HG03139 (cell line): Measurements from ENCODE around the gene HDLBP.

Source experiments
- ATAC-seq: cut with Tn5 transposase; IDR thresholded peaks from one replicate; pipeline ENCODE4 v1.9.1; 2021; ENCODE audit not compliant: unreplicated experiment

Gene HDLBP

GRCh38 chr2:241254904-241255351, 60.5 kb downstream of the HDLBP start:
- ATAC-seq: no peak

DNA sequence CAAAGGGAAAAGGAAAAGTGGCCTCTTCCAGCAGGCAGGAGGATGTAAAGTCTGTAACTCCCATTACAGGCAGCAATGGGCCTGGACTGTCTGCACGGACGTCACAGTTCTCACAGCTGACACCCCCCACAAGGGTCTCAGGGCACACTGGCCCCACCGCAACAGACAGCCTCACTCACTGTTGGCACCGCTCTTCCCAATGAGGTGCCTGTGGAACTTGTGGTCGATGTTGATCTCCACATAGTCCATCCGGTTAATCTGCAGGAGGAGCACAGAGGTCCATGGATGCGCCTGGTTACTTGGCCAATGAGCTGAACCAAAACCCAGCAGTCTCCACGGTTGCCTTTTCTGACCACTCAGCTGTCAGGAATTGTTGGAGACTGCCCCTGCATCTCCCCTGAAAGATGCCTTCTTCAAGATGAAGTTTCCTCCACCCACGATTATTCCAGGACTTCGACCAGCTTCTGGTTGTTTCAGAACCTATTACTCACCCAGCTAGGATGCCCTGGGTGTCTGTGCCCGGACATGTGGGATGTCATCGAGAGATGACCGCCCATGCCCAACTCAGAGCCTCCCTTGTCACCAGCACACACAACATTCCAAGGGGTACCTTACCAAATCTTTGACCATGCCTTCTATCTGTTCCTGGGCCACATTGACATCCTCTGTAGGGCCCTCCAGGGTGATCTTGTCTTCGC, 62.5 kb downstream of the HDLBP start:
- no peak for ATAC-seq

GRCh38 chr2:241249654-241250053, 65.8 kb downstream of the HDLBP start:
- ATAC-seq: no peak

DNA sequence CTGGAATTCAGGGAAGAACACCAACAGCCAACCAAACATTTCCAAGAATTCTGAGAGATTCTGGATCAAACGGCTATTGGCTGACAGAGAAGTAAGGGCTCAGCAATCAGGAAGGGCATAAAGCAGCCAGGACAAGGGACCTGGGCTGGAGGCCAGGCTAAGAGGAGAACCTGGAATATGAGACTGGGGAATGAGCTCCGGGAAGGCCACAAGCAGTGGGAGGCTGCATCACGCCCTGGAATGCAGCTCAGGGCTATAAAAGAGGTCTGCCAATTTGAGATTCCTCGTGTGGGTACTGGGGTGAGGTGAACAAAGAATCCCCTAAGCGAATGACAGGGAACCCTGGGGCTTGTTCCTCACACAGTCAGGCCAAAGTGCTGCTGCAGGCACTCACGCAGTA, 66.6 kb downstream of the HDLBP start:
- ATAC-seq: no peak

DNA sequence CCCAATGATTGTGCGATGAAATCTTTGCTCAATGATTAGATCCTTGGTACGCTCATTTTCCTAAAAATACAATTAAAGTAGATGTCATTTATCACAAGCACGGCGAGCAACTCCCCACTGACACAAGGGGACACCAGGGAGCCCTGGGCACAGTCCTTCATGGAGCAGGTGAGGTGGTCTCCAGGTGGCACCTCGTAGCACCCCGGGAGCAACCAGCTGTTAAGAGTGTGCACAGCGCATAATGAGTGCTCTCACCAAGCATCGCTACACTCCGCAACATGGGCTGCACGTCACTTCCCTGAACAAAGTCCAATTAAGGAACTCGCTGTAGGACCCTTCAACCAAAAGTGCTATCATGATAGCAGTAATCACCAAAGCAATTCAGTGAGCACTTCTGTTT, 67.2 kb downstream of the HDLBP start:
- no peak for ATAC-seq

GRCh38 chr2:241244368-241244767, 71.1 kb downstream of the HDLBP start:
- ATAC-seq: no peak

DNA sequence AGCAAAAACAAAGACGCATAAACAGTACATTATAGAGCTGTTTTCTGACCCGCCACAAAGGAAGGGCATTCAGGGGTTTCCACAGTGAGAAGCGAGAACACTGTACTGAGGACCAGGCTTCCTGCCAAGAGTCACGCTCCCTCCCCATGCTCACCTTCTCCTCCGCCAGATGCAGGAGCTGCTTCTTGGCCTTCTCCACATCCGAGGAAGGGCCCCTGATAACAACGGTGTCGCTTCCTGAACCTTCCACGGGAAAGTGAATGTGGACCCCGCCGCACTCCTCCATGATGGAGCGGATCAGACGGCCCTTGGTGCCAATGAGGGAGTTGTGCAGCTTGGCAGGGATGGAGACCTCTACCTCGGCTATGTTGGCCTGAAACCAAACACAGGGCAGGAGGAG, 73.2 kb downstream of the HDLBP start:
- ATAC-seq: no peak

- ATAC-seq: no peak
These were observed 73.8 kb downstream of the HDLBP start for GRCh38 chr2:241241669-241242068.

- no peak for ATAC-seq
These were observed 75.0 kb downstream of the HDLBP start for GRCh38 chr2:241240320-241241004.

DNA sequence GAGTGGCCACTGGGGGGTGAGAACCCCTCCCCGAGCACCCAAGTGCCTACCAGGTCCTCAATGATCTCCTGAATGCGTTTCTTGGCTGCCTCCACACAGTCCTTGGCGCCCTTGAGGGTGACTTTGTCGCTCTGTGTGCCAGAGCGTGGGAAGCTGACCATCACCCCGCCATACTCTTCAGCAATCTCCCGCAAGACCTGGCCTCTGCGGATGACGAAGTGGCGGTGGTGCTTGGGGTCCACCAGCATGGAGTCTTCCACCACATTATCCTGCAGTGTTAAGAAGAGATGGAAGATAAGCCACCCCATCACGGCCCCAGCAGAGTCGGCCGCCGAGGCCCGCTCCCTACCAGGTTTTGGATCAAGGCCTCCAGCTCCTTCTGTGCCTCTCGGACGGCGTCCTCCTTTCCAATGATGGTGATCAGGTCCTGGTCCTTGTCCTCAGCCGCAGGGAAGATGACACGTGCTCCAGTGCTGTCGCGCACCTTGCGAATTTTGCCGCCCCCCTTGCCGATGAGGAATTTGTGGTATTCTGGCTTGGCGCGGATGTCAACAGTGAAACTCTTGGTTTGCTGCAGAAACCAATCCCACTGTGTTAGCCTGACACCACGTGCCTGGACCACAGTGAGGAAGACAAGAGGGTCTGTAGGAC, 75.8 kb downstream of the HDLBP start:
- no peak for ATAC-seq

- no peak for ATAC-seq
These were observed 76.7 kb downstream of the HDLBP start for GRCh38 chr2:241238693-241239198.

GRCh38 chr2:241237949-241238371, 77.5 kb downstream of the HDLBP start:
- ATAC-seq: no peak

GRCh38 chr2:241237047-241237446, 78.4 kb downstream of the HDLBP start:
- no peak for ATAC-seq

- ATAC-seq: no peak
These were observed 79.4 kb downstream of the HDLBP start for GRCh38 chr2:241235859-241236593.

GRCh38 chr2:241234962-241235740, 80.3 kb downstream of the HDLBP start:
- ATAC-seq: no peak

- ATAC-seq: no peak
These were observed 81.2 kb downstream of the HDLBP start for GRCh38 chr2:241234066-241234790.

- no peak for ATAC-seq
These were observed 82.5 kb downstream of the HDLBP start for GRCh38 chr2:241232736-241233575.

- ATAC-seq: no peak
These were observed 85.0 kb downstream of the HDLBP start for GRCh38 chr2:241230435-241230834.
